Panc1 (cell line): Measurements from ENCODE around the gene FNIP1. TPM values are rescaled to one million over a fixed set of nuclear protein-coding genes. Genes with fewer than 3 reads are reported as not detected.

Source experiments
- ATAC-seq: fragments of 200-7000 bp; cut with Tn5 transposase; 2 replicates; pipeline ENCODE4 v1.9.1; 2020; ENCODE audit warnings: mild to moderate bottlenecking, moderate library complexity
- BruUV-seq: library from RNA; stranded (reverse); fragments of 400-500 nt; replicated peaks from 2 replicates; lab custom pipeline; 2021; lab: Mats Ljungman, UMichigan
- CTCF ChIA-PET: fragments of 300-600 bp; sonication (Branson Sonifier 250); formaldehyde crosslinking; loops from one replicate; lab custom pipeline; 2022; ENCODE audit warnings: antibody characterized with exemption; lab: Charles Lee
- POLR2A ChIA-PET: fragments of 300-600 bp; sonication (Branson Sonifier 250); formaldehyde crosslinking; loops from one replicate; lab custom pipeline; 2022; ENCODE audit warnings: antibody characterized with exemption; lab: Charles Lee
- DNase-seq: peaks from one replicate; pipeline ENCODE4 v3.0.0-alpha.2; 2010; ENCODE audit warnings: low read depth, low spot score
- H3K27ac ChIP-seq: 2 replicates; pipeline ENCODE4 v1.5.1; 2011; ENCODE audit warnings: mild to moderate bottlenecking, low read length, inconsistent platforms
- H3K27me3 ChIP-seq: fragments of 200-500 bp; sonication (Bioruptor generic); 2 replicates; pipeline ENCODE4 v1.6.0; 2014; ENCODE audit warnings: low read length, inconsistent platforms; ENCODE audit not compliant: control insufficient read depth, insufficient read depth
- H3K36me3 ChIP-seq: fragments of 200-500 bp; sonication (Bioruptor generic); 2 replicates; pipeline ENCODE4 v1.5.1; 2014; ENCODE audit warnings: inconsistent platforms, mild to moderate bottlenecking, low read length, moderate library complexity; ENCODE audit not compliant: control insufficient read depth, insufficient read depth
- H3K4me1 ChIP-seq: 2 replicates; pipeline ENCODE4 v1.5.1; 2011; ENCODE audit warnings: inconsistent platforms, mild to moderate bottlenecking, low read length, moderate library complexity; ENCODE audit not compliant: control insufficient read depth, insufficient read depth
- H3K4me3 ChIP-seq, 2 experiments: 2 replicates each; pipeline ENCODE4 v1.5.1; 2011 to 2012; ENCODE audit warnings: low read depth in 2 of 2, low read length in 2 of 2, mild to moderate bottlenecking in 2 of 2, inconsistent platforms in 1 of 2, moderate library complexity in 1 of 2
- H3K9me3 ChIP-seq: fragments of 200-500 bp; sonication (Bioruptor generic); 2 replicates; pipeline ENCODE4 v1.5.1; 2014; ENCODE audit warnings: low read depth, mild to moderate bottlenecking, inconsistent platforms, low read length, moderate library complexity; ENCODE audit not compliant: control insufficient read depth, insufficient read depth
- POLR2AphosphoS5 ChIP-seq: IDR thresholded peaks from 2 replicates; pipeline ENCODE4 v1.6.1; 2012; ENCODE audit warnings: mild to moderate bottlenecking, low read depth, low read length, moderate library complexity
- SIN3A ChIP-seq: IDR thresholded peaks from 2 replicates; pipeline ENCODE4 v1.6.1; 2012; ENCODE audit warnings: low read depth, mild to moderate bottlenecking, low read length, moderate library complexity, borderline replicate concordance; ENCODE audit not compliant: insufficient read depth
- TCF7L2 ChIP-seq: IDR thresholded peaks from 2 replicates; pipeline ENCODE4 v1.6.1; 2011; ENCODE audit warnings: mild to moderate bottlenecking, low read depth, low read length, inconsistent platforms
- in situ Hi-C: cut with HindIII; loops from 2 replicates; pipeline ENCODE4 v1.10.0; 2016; ENCODE audit warnings: low sequenced_read_pairs, low pct_unique_long_range_greater_than_20kb
- intact Hi-C: fragments of 100-400 bp; cut with micrococcal nuclease; formaldehyde crosslinking; loops from one replicate; pipeline ENCODE4 v1.10.0; 2022; ENCODE audit not compliant: unreplicated experiment
- total RNA-seq: library from RNA; stranded (reverse); gene quantifications from one replicate; pipeline ENCODE4 v1.2.1, GENCODE V29; 2021; ENCODE audit not compliant: unreplicated experiment
- TF ChIP-seq, protein P1 (sequence below): fragments of 450-650 bp; IDR thresholded peaks from 2 replicates; pipeline ENCODE4 v1.5.1; 2017; ENCODE audit warnings: mild to moderate bottlenecking
- TF ChIP-seq, protein P2 (sequence below), 2 experiments: IDR thresholded peaks; 2 replicates each; pipeline ENCODE4 v1.6.1; 2011 to 2012; ENCODE audit warnings: low read depth in 2 of 2, control low read depth in 1 of 2, low read length in 1 of 2, mild to moderate bottlenecking in 1 of 2, moderate library complexity in 1 of 2; ENCODE audit not compliant: insufficient read depth in 1 of 2

Gene FNIP1
- total RNA-seq, 1 experiment from 2014 or later = 48.3 TPM

DNA sequence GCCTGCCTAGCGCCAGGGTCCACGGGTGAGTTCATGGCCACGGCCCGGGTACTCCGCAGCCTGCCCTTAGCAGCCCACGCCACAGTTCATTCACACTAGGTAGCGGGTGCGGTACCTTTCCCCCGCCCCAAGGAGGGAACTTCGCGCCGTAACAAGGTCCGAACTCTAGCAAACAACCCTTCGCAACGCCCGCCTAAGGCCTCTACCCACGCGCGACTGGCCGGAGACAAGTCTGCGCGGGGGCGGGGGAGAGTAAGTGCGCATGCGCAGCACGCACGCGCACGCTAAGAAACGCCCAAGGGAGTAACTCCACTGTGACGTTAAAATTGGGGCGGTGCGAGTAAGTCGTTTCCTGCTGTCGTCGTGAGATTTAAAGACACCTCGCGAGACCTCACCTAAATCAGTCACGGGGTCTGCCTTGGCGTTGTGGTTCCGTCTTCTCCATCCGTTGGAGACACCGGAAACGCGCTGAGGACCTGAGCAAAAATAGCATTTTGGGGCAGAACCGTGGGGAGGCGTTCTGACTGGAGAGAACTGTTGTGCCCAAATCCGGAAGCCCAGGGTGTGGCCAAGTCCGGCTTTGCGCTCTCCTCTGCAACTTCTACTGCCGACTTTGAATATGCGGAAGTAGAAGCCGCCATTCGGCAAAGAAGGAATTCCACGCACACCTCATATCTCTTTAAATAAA is 161.7 kb downstream of the FNIP1 start, which contains the start of gene RAPGEF6:
TSS of gene RAPGEF6 (minus strand) at position 234 of the 688 bp plus-strand sequence. CDS start at position 35, 199 bp downstream.
- Histone ChIP-seq H3K36me3 (peaks cover 2% of the 10 kb centered on the region; the same call in 1 of the 2 replicates), H3K4me3 (peak within 1 kb of the TSS; percentile 87 to 92), H3K27ac (peak within 1 kb of the TSS; percentile 100), H3K4me1 (peaks cover 26% of the 10 kb centered on the region), H3K9me3 (no peaks in the 10 kb centered on the region), H3K27me3 (no peaks in the 10 kb centered on the region)
- TF ChIP-seq, protein P1, sequence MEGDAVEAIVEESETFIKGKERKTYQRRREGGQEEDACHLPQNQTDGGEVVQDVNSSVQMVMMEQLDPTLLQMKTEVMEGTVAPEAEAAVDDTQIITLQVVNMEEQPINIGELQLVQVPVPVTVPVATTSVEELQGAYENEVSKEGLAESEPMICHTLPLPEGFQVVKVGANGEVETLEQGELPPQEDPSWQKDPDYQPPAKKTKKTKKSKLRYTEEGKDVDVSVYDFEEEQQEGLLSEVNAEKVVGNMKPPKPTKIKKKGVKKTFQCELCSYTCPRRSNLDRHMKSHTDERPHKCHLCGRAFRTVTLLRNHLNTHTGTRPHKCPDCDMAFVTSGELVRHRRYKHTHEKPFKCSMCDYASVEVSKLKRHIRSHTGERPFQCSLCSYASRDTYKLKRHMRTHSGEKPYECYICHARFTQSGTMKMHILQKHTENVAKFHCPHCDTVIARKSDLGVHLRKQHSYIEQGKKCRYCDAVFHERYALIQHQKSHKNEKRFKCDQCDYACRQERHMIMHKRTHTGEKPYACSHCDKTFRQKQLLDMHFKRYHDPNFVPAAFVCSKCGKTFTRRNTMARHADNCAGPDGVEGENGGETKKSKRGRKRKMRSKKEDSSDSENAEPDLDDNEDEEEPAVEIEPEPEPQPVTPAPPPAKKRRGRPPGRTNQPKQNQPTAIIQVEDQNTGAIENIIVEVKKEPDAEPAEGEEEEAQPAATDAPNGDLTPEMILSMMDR = no peak
- TF ChIP-seq TCF7L2 (peak; percentile 75), POLR2AphosphoS5 (peak; percentile 94), SIN3A (peak; percentile 61)
- TF ChIP-seq, protein P2, sequence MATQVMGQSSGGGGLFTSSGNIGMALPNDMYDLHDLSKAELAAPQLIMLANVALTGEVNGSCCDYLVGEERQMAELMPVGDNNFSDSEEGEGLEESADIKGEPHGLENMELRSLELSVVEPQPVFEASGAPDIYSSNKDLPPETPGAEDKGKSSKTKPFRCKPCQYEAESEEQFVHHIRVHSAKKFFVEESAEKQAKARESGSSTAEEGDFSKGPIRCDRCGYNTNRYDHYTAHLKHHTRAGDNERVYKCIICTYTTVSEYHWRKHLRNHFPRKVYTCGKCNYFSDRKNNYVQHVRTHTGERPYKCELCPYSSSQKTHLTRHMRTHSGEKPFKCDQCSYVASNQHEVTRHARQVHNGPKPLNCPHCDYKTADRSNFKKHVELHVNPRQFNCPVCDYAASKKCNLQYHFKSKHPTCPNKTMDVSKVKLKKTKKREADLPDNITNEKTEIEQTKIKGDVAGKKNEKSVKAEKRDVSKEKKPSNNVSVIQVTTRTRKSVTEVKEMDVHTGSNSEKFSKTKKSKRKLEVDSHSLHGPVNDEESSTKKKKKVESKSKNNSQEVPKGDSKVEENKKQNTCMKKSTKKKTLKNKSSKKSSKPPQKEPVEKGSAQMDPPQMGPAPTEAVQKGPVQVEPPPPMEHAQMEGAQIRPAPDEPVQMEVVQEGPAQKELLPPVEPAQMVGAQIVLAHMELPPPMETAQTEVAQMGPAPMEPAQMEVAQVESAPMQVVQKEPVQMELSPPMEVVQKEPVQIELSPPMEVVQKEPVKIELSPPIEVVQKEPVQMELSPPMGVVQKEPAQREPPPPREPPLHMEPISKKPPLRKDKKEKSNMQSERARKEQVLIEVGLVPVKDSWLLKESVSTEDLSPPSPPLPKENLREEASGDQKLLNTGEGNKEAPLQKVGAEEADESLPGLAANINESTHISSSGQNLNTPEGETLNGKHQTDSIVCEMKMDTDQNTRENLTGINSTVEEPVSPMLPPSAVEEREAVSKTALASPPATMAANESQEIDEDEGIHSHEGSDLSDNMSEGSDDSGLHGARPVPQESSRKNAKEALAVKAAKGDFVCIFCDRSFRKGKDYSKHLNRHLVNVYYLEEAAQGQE (IDR thresholded peaks at IDR 0.05; ENCODE audit: insufficient read depth in 1 of 2, low read depth in 2 of 2, low read length in 1 of 2) = no peak; a peak in 1 of 4 replicates
- in situ Hi-C loops (no loop called here), intact Hi-C loops (no loop called here)
- ChIA-PET CTCF (no interaction called here), POLR2A (interaction anchor here (0.7 to 1.0 kb wide), 3 partner anchors 12 to 46 kb away, joined by 3 to 4 read pairs (median 3); no protein-coding TSS in a partner anchor)
- no TSS peak for BruUV-seq
- DNase-seq (peak; percentile 99), ATAC-seq (peak; percentile 95)

DNA sequence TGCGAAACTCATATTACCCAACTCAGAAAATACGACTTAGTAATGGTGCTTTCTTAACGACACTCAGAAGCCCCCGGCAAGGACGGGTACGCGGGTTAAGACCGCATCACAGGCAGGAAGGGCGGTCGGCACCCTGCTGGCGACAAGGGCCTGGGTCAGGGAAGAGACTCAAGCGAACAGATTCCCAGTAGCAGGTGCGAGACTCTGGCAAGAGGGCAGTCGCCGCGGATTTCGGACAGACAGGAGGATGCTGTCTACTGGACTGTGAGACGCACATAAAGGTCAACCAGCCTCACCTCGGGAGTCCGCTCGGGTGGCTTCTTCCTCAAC is 162.2 kb downstream of the FNIP1 start:
- in situ Hi-C loops = no loop called here
- intact Hi-C loops = no loop called here
- ChIA-PET CTCF (no interaction called here), POLR2A (no interaction called here)
- H3K4me1 ChIP-seq = peaks cover 31% of the 10 kb centered on the region
- H3K36me3 ChIP-seq = peaks cover 2% of the 10 kb centered on the region; the same call in 1 of the 2 replicates
- BruUV-seq = TSS peak; percentile 74
- H3K9me3 ChIP-seq = no peaks in the 10 kb centered on the region
- peak overlapping the region; percentile 87 to 92 for H3K4me3 ChIP-seq
- ATAC-seq (peak; percentile 60), DNase-seq (no peak)
- no peak for TF ChIP-seq POLR2AphosphoS5
- no peak for TF ChIP-seq TCF7L2
- TF ChIP-seq, protein P1 = no peak
- TF ChIP-seq SIN3A = no peak
- TF ChIP-seq, protein P2 (IDR thresholded peaks at IDR 0.05; ENCODE audit: insufficient read depth in 1 of 2, low read depth in 2 of 2, low read length in 1 of 2) = no peak
- peak overlapping the region; percentile 100 for H3K27ac ChIP-seq
- no peaks in the 10 kb centered on the region for H3K27me3 ChIP-seq
